Endothelial cell of umbilical vein (primary cell): ENCODE data around the gene KLC1. TPM values are rescaled to one million over a fixed set of nuclear protein-coding genes. Genes with fewer than 3 reads are reported as not detected.

Source experiments
- BruUV-seq: library from RNA; stranded (reverse); fragments of 400-500 nt; replicated peaks from 2 replicates; lab custom pipeline; 2021; lab: Mats Ljungman, UMichigan
- CTCF ChIA-PET: fragments of 300-600, 350-600 bp; sonication (Branson Sonifier 250); formaldehyde crosslinking; loops from one replicate; lab custom pipeline; 2021; ENCODE audit warnings: antibody characterized with exemption, inconsistent platforms; lab: Charles Lee
- POLR2A ChIA-PET: fragments of 300-600, 350-600 bp; sonication (Branson Sonifier 250); formaldehyde crosslinking; loops from one replicate; lab custom pipeline; 2021; ENCODE audit warnings: antibody characterized with exemption, inconsistent platforms; lab: Charles Lee
- DNase-seq: peaks from one replicate; pipeline ENCODE4 v3.0.0-alpha.2; 2011; ENCODE audit warnings: low read depth, low spot score
- FAIRE-seq: peaks from 2 replicates; lab custom pipeline; 2011; peaks lifted over from hg19 to GRCh38; lab: Jason Lieb, UNC
- H2AFZ ChIP-seq: 2 replicates; pipeline ENCODE4 v1.6.0; 2012; ENCODE audit warnings: low read depth, low read length, control low read depth, inconsistent platforms
- H3K27ac ChIP-seq: 2 replicates; pipeline ENCODE4 v1.5.1; 2011; ENCODE audit warnings: low read depth, mild to moderate bottlenecking, control low read depth, low read length, moderate library complexity; ENCODE audit not compliant: insufficient read depth
- H3K27me3 ChIP-seq, 2 experiments: 2 replicates each; pipeline versions ENCODE4 v1.6.0 to v1.6.1; 2011; ENCODE audit warnings: low read length in 2 of 2, mixed read lengths in 1 of 2; ENCODE audit not compliant: control insufficient read depth in 2 of 2, insufficient read depth in 2 of 2
- H3K36me3 ChIP-seq, 2 experiments: 2 replicates in 1 of 2; 3 replicates in 1 of 2; pipeline ENCODE4 v1.5.1; 2011; ENCODE audit warnings: low read length in 2 of 2, mild to moderate bottlenecking in 1 of 2, moderate library complexity in 1 of 2; ENCODE audit not compliant: control insufficient read depth in 2 of 2, insufficient read depth in 2 of 2; ENCODE audit errors: extremely low read depth in 1 of 2
- H3K4me1 ChIP-seq: 3 replicates; pipeline ENCODE4 v1.5.1; 2011; ENCODE audit warnings: mild to moderate bottlenecking, low read length; ENCODE audit not compliant: control insufficient read depth, insufficient read depth; ENCODE audit errors: extremely low read depth
- H3K4me2 ChIP-seq: 2 replicates; pipeline ENCODE4 v1.6.1; 2011; ENCODE audit warnings: low read length, control low read depth, mixed read lengths; ENCODE audit not compliant: insufficient read depth
- H3K4me3 ChIP-seq, 3 experiments: fragments of 200-600 bp in 1 of 3; sonication (generic), shearing (Covaris generic) in 1 of 3; replicated peaks in 1 of 3; 2 replicates each; pipeline ENCODE4 v1.5.1; 2011 to 2016; ENCODE audit warnings: control low read depth in 3 of 3, low read length in 3 of 3, mild to moderate bottlenecking in 2 of 3, inconsistent platforms in 1 of 3, low read depth in 1 of 3, moderate library complexity in 1 of 3; ENCODE audit not compliant: insufficient read depth in 1 of 3
- H3K79me2 ChIP-seq: 2 replicates; pipeline ENCODE4 v1.6.0; 2012; ENCODE audit warnings: low read length, inconsistent platforms; ENCODE audit not compliant: control insufficient read depth, insufficient read depth
- H3K9ac ChIP-seq: replicated peaks from 2 replicates; pipeline ENCODE3; 2011; ENCODE audit warnings: low read length, control low read depth; ENCODE audit not compliant: insufficient read depth; ENCODE audit errors: extremely low read depth
- H3K9me1 ChIP-seq: replicated peaks from 3 replicates; pipeline ENCODE4 v1.6.0; 2011; ENCODE audit warnings: mild to moderate bottlenecking, low read length; ENCODE audit not compliant: control insufficient read depth, insufficient read depth; ENCODE audit errors: extremely low read depth
- H3K9me3 ChIP-seq: replicated peaks from 2 replicates; pipeline ENCODE4 v1.5.1; 2012; ENCODE audit warnings: low read length, inconsistent platforms; ENCODE audit not compliant: control insufficient read depth, insufficient read depth
- H4K20me1 ChIP-seq: replicated peaks from 2 replicates; pipeline ENCODE3; 2011; ENCODE audit warnings: mild to moderate bottlenecking, low read length; ENCODE audit not compliant: control insufficient read depth, insufficient read depth; ENCODE audit errors: extremely low read depth
- CTCF ChIP-seq, 2 donors: IDR thresholded peaks; 1 replicate in 1 of 2; 2 replicates in 1 of 2; pipeline ENCODE4 v1.5.1; 2011; ENCODE audit warnings: low read length in 2 of 2, mild to moderate bottlenecking in 2 of 2, moderate library complexity in 2 of 2, control low read depth in 1 of 2, inconsistent platforms in 1 of 2, low read depth in 1 of 2; ENCODE audit not compliant: insufficient read depth in 1 of 2; ENCODE audit errors: extremely low read depth in 1 of 2
- EZH2 ChIP-seq: IDR thresholded peaks from 2 replicates; pipeline ENCODE4 v1.6.1; 2012; ENCODE audit warnings: borderline replicate concordance, low read depth, mild to moderate bottlenecking, moderate library complexity, low read length, inconsistent platforms; ENCODE audit not compliant: severe bottlenecking
- FOS ChIP-seq: IDR thresholded peaks from 2 replicates; pipeline ENCODE4 v1.6.1; 2011; ENCODE audit warnings: mild to moderate bottlenecking, low read length, moderate library complexity, borderline replicate concordance; ENCODE audit not compliant: insufficient read depth
- GATA2 ChIP-seq: IDR thresholded peaks from 2 replicates; pipeline ENCODE4 v1.7.0; 2011; ENCODE audit warnings: low read depth, mild to moderate bottlenecking, moderate library complexity, mixed read lengths, low read length; ENCODE audit not compliant: insufficient read length, insufficient read depth
- JUN ChIP-seq: IDR thresholded peaks from 2 replicates; pipeline ENCODE4 v1.6.1; 2011; ENCODE audit warnings: borderline replicate concordance, low read depth; ENCODE audit not compliant: insufficient read length, insufficient read depth
- MAX ChIP-seq: IDR thresholded peaks from 2 replicates; pipeline ENCODE4 v1.6.1; 2011; ENCODE audit not compliant: insufficient read depth, insufficient read length
- MYC ChIP-seq: IDR thresholded peaks from one replicate; pipeline ENCODE4 v1.6.1; 2011; ENCODE audit warnings: mild to moderate bottlenecking, low read depth, low read length
- POLR2A ChIP-seq: IDR thresholded peaks from 2 replicates; pipeline ENCODE4 v1.6.1; 2012; ENCODE audit warnings: low read depth, mild to moderate bottlenecking, control low read depth, low read length
- POLR2AphosphoS5 ChIP-seq: IDR thresholded peaks from 2 replicates; pipeline ENCODE4 v1.6.1; 2012; ENCODE audit warnings: low read depth, mild to moderate bottlenecking, control low read depth, low read length, moderate library complexity; ENCODE audit not compliant: insufficient read depth
- dilution Hi-C: fragments of 300-500 bp; cut with MboI; formaldehyde crosslinking; loops from one replicate; pipeline ENCODE4 v1.15.0; 2019; ENCODE audit warnings: low sequenced_read_pairs; ENCODE audit not compliant: extremely low pct_ligation_motif_present
- intact Hi-C: fragments of 100-400 bp; cut with micrococcal nuclease; formaldehyde crosslinking; loops from one replicate; pipeline ENCODE4 v1.10.0; 2022
- polyA plus RNA-seq, 4 experiments: library from polyadenylated mRNA; depleted of rRNA in 3 of 4; stranded (reverse) in 3 of 4; unstranded in 1 of 4; fragments of >200 nt; gene quantifications; 2 replicates each; pipeline versions ENCODE4 v1.2.1 to v1.2.3, GENCODE V29; 2011 to 2012; ENCODE audit warnings: missing spikeins in 1 of 4
- total RNA-seq: library from RNA; stranded (reverse); gene quantifications from 2 replicates; pipeline ENCODE4 v1.2.3, GENCODE V29; 2021

The KLC1 gene
- total and polyA plus RNA-seq, 2 donors (not counting 3 experiments of a cell fraction or from before 2014, with no cell fraction given): 124 to 233 TPM

GRCh38 chr14:103584326-103584915, 44.6 kb upstream of the KLC1 start:
- no peaks in the 10 kb centered on the region for H3K9me3 ChIP-seq
- dilution Hi-C loops: no loop called here
- no peak overlapping the region for H2AFZ ChIP-seq
- H3K4me2 ChIP-seq: no peak overlapping the region
- FAIRE-seq (no peak), DNase-seq (no peak)
- TF ChIP-seq GATA2 (no peak), MAX (no peak), FOS (no peak), POLR2A (no peak), CTCF (IDR thresholded peaks at IDR 0.05; ENCODE audit: extremely low read depth in 1 of 2, insufficient read depth in 1 of 2, low read depth in 1 of 2, low read length in 2 of 2) (no peak), POLR2AphosphoS5 (no peak), JUN (no peak), EZH2 (no peak), MYC (no peak)
- H4K20me1 ChIP-seq: no peaks in the 10 kb centered on the region
- CTCF ChIA-PET: interaction anchor here (0.8 to 1.0 kb wide), 2 partner anchors 11 to 21 kb away, joined by 3 read pairs; no protein-coding TSS in a partner anchor
- peaks cover 6% of the 10 kb centered on the region for H3K79me2 ChIP-seq
- POLR2A ChIA-PET: no interaction called here
- no peak overlapping the region for H3K27ac ChIP-seq
- no peak overlapping the region for H3K9ac ChIP-seq
- intact Hi-C loops: no loop called here
- no peaks in the 10 kb centered on the region for H3K4me1 ChIP-seq
- H3K27me3 ChIP-seq: no peaks in the 10 kb centered on the region
- H3K9me1 ChIP-seq: no peaks in the 10 kb centered on the region
- no peak overlapping the region for H3K4me3 ChIP-seq
- peaks cover 0 to 7% of the 10 kb centered on the region in 2 experiments for H3K36me3 ChIP-seq
- no TSS peak for BruUV-seq
